Measurements from ENCODE around the gene ZYX.

The ZYX gene

GRCh38 chr7:143354376-143354775 lies 26.8 kb upstream of the ZYX start:
- Histone ChIP-seq H3K79me2 (ENCODE audit: insufficient read depth, low read length) (no peaks in the 10 kb centered on the region), H3K9me3 (ENCODE audit: insufficient read depth, low read length, severe bottlenecking) (no peaks in the 10 kb centered on the region), H3K9ac (ENCODE audit: low read depth, low read length) (no peak overlapping the region), H3K27ac (ENCODE audit: low read length) (no peak overlapping the region), H3K4me3 (ENCODE audit: low read depth in 1 of 2, low read length in 2 of 2) (no peak overlapping the region), H3K4me1 (ENCODE audit: insufficient read depth, low read length) (no peaks in the 10 kb centered on the region), H4K20me1 (ENCODE audit: insufficient read depth, low read length) (no peaks in the 10 kb centered on the region; the same call in 1 of the 2 replicates), H2AFZ (ENCODE audit: low read depth, low read length) (no peak overlapping the region), H3K36me3 (ENCODE audit: insufficient read depth, low read length) (no peaks in the 10 kb centered on the region), H3K27me3 (ENCODE audit: insufficient read depth, low read length, poor library complexity) (peaks cover 13% of the 10 kb centered on the region), H3K4me2 (ENCODE audit: insufficient read depth, low read length) (no peak overlapping the region)
- ATAC-seq (ENCODE audit: insufficient read depth, low read depth) (no peak), DNase-seq (no peak)
- TF ChIP-seq EZH2 (IDR thresholded peaks at IDR 0.05; ENCODE audit: borderline replicate concordance, low read depth, low read length, severe bottlenecking) (no peak), CTCF (IDR thresholded peaks at IDR 0.05; ENCODE audit: borderline replicate concordance, extremely low read depth, low read length, poor library complexity, severe bottlenecking) (no peak)

- Histone ChIP-seq H3K79me2 (ENCODE audit: insufficient read depth, low read length) (no peaks in the 10 kb centered on the region), H4K20me1 (ENCODE audit: insufficient read depth, low read length) (no peaks in the 10 kb centered on the region; the same call in 1 of the 2 replicates), H3K27me3 (ENCODE audit: insufficient read depth, low read length, poor library complexity) (peaks cover 13% of the 10 kb centered on the region), H3K4me1 (ENCODE audit: insufficient read depth, low read length) (no peaks in the 10 kb centered on the region), H2AFZ (ENCODE audit: low read depth, low read length) (no peak overlapping the region), H3K36me3 (ENCODE audit: insufficient read depth, low read length) (no peaks in the 10 kb centered on the region), H3K4me3 (ENCODE audit: low read depth in 1 of 2, low read length in 2 of 2) (no peak overlapping the region), H3K4me2 (ENCODE audit: insufficient read depth, low read length) (no peak overlapping the region), H3K9ac (ENCODE audit: low read depth, low read length) (no peak overlapping the region), H3K27ac (ENCODE audit: low read length) (no peak overlapping the region), H3K9me3 (ENCODE audit: insufficient read depth, low read length, severe bottlenecking) (no peaks in the 10 kb centered on the region)
- ATAC-seq (ENCODE audit: insufficient read depth, low read depth) (no peak), DNase-seq (no peak)
- TF ChIP-seq CTCF (IDR thresholded peaks at IDR 0.05; ENCODE audit: borderline replicate concordance, extremely low read depth, low read length, poor library complexity, severe bottlenecking) (no peak), EZH2 (IDR thresholded peaks at IDR 0.05; ENCODE audit: borderline replicate concordance, low read depth, low read length, severe bottlenecking) (no peak)
These were observed 26.2 kb upstream of the ZYX start for GRCh38 chr7:143354965-143355364.

GRCh38 chr7:143355450-143356385 lies 25.4 kb upstream of the ZYX start:
- Histone ChIP-seq H3K4me2 (ENCODE audit: insufficient read depth, low read length) (no peak overlapping the region), H3K9me3 (ENCODE audit: insufficient read depth, low read length, severe bottlenecking) (no peaks in the 10 kb centered on the region), H3K4me1 (ENCODE audit: insufficient read depth, low read length) (no peaks in the 10 kb centered on the region), H3K9ac (ENCODE audit: low read depth, low read length) (no peak overlapping the region), H3K27ac (ENCODE audit: low read length) (no peak overlapping the region), H3K36me3 (ENCODE audit: insufficient read depth, low read length) (no peaks in the 10 kb centered on the region), H2AFZ (ENCODE audit: low read depth, low read length) (no peak overlapping the region), H3K27me3 (ENCODE audit: insufficient read depth, low read length, poor library complexity) (peaks cover 20% of the 10 kb centered on the region), H3K79me2 (ENCODE audit: insufficient read depth, low read length) (no peaks in the 10 kb centered on the region), H4K20me1 (ENCODE audit: insufficient read depth, low read length) (no peaks in the 10 kb centered on the region; the same call in 1 of the 2 replicates), H3K4me3 (ENCODE audit: low read depth in 1 of 2, low read length in 2 of 2) (no peak overlapping the region)
- DNase-seq (no peak), ATAC-seq (ENCODE audit: insufficient read depth, low read depth) (peak; percentile 29; the same call in 1 of the 3 replicates)
- TF ChIP-seq CTCF (IDR thresholded peaks at IDR 0.05; ENCODE audit: borderline replicate concordance, extremely low read depth, low read length, poor library complexity, severe bottlenecking), result peak; percentile 36
- no peak for TF ChIP-seq EZH2 (IDR thresholded peaks at IDR 0.05; ENCODE audit: borderline replicate concordance, low read depth, low read length, severe bottlenecking)
